ENCODE results near the gene PPIB.

Gene PPIB

GRCh38 chr15:64162869-64163658, at the start of gene PPIB:
Gene PPIB (minus strand): TSS chr15:64163022. CDS start chr15:64162986, 36 bp downstream.
- peak; percentile 96 for TF ChIP-seq POLR2A (IDR thresholded peaks at IDR 0.05; ENCODE audit: low read depth, low read length)
- FAIRE-seq (no peak), DNase-seq (ENCODE audit: insufficient read length, low spot score) (peak; percentile 89)

GRCh38 chr15:64211696-64212095, 48.9 kb upstream of the PPIB start:
- no peak for TF ChIP-seq POLR2A (IDR thresholded peaks at IDR 0.05; ENCODE audit: low read depth, low read length)
- DNase-seq (ENCODE audit: insufficient read length, low spot score), result no peak
- FAIRE-seq, result no peak

GRCh38 chr15:64210371-64210770, 47.5 kb upstream of the PPIB start:
- no peak for DNase-seq (ENCODE audit: insufficient read length, low spot score)
- FAIRE-seq, result no peak
- TF ChIP-seq POLR2A (IDR thresholded peaks at IDR 0.05; ENCODE audit: low read depth, low read length), result no peak

- FAIRE-seq (no peak), DNase-seq (ENCODE audit: insufficient read length, low spot score) (no peak)
- TF ChIP-seq POLR2A (IDR thresholded peaks at IDR 0.05; ENCODE audit: low read depth, low read length), result no peak
These were observed 47.0 kb upstream of the PPIB start for GRCh38 chr15:64209680-64210334.

GRCh38 chr15:64205202-64205601, 42.4 kb upstream of the PPIB start:
- FAIRE-seq (no peak), DNase-seq (ENCODE audit: insufficient read length, low spot score) (no peak)
- TF ChIP-seq POLR2A (IDR thresholded peaks at IDR 0.05; ENCODE audit: low read depth, low read length), result no peak

- no peak for FAIRE-seq
- TF ChIP-seq POLR2A (IDR thresholded peaks at IDR 0.05; ENCODE audit: low read depth, low read length), result no peak
- no peak for DNase-seq (ENCODE audit: insufficient read length, low spot score)
These were observed 34.6 kb upstream of the PPIB start for GRCh38 chr15:64197425-64197824.

GRCh38 chr15:64193971-64194370, 31.1 kb upstream of the PPIB start:
- FAIRE-seq, result no peak
- no peak for DNase-seq (ENCODE audit: insufficient read length, low spot score)
- no peak for TF ChIP-seq POLR2A (IDR thresholded peaks at IDR 0.05; ENCODE audit: low read depth, low read length)

GRCh38 chr15:64191971-64192830, 29.4 kb upstream of the PPIB start:
- FAIRE-seq (no peak), DNase-seq (ENCODE audit: insufficient read length, low spot score) (no peak)
- no peak for TF ChIP-seq POLR2A (IDR thresholded peaks at IDR 0.05; ENCODE audit: low read depth, low read length)

- DNase-seq (ENCODE audit: insufficient read length, low spot score) (no peak), FAIRE-seq (no peak)
- no peak for TF ChIP-seq POLR2A (IDR thresholded peaks at IDR 0.05; ENCODE audit: low read depth, low read length)
These were observed 24.8 kb upstream of the PPIB start for GRCh38 chr15:64187396-64188191.

GRCh38 chr15:64185146-64185911, 22.5 kb upstream of the PPIB start:
- FAIRE-seq (no peak), DNase-seq (ENCODE audit: insufficient read length, low spot score) (no peak)
- TF ChIP-seq POLR2A (IDR thresholded peaks at IDR 0.05; ENCODE audit: low read depth, low read length), result no peak

- DNase-seq (ENCODE audit: insufficient read length, low spot score), result no peak
- FAIRE-seq, result no peak
- no peak for TF ChIP-seq POLR2A (IDR thresholded peaks at IDR 0.05; ENCODE audit: low read depth, low read length)
These were observed 20.1 kb upstream of the PPIB start for GRCh38 chr15:64182859-64183370.

- TF ChIP-seq POLR2A (IDR thresholded peaks at IDR 0.05; ENCODE audit: low read depth, low read length), result no peak
- no peak for DNase-seq (ENCODE audit: insufficient read length, low spot score)
- FAIRE-seq, result no peak
These were observed 17.5 kb upstream of the PPIB start for GRCh38 chr15:64180235-64180824.
